Astrocyte (in vitro differentiated cells and primary cell): ENCODE measurements around the gene RPS6KA2. TPM values are rescaled to one million over a fixed set of nuclear protein-coding genes. Genes with fewer than 3 reads are reported as not detected.

Source experiments
- DNase-seq: peaks from one replicate; pipeline ENCODE4 v3.0.0-alpha.2; 2010; ENCODE audit warnings: low read depth
- FAIRE-seq: peaks from 2 replicates; lab custom pipeline; 2011; peaks lifted over from hg19 to GRCh38; lab: Jason Lieb, UNC
- H2AFZ ChIP-seq: 2 replicates; pipeline ENCODE4 v1.6.0; 2012; ENCODE audit warnings: low read depth, low read length, inconsistent platforms
- H3K27ac ChIP-seq: 2 replicates; pipeline ENCODE4 v1.5.1; 2011; ENCODE audit warnings: low read depth, low read length, inconsistent platforms
- H3K27me3 ChIP-seq: 2 replicates; pipeline ENCODE4 v1.6.0; 2011; ENCODE audit warnings: low read length, inconsistent platforms; ENCODE audit not compliant: insufficient read depth
- H3K36me3 ChIP-seq: 2 replicates; pipeline ENCODE4 v1.5.1; 2011; ENCODE audit warnings: low read length, inconsistent platforms; ENCODE audit not compliant: insufficient read depth
- H3K4me1 ChIP-seq: 2 replicates; pipeline ENCODE4 v1.5.1; 2011; ENCODE audit warnings: low read length, inconsistent platforms; ENCODE audit not compliant: insufficient read depth
- H3K4me2 ChIP-seq: 2 replicates; pipeline ENCODE4 v1.6.0; 2012; ENCODE audit warnings: low read length, inconsistent platforms
- H3K4me3 ChIP-seq: 2 replicates; pipeline ENCODE4 v1.5.1; 2011; ENCODE audit warnings: low read depth, mild to moderate bottlenecking, low read length, inconsistent platforms; ENCODE audit not compliant: insufficient read depth
- H3K79me2 ChIP-seq: 2 replicates; pipeline ENCODE4 v1.6.0; 2012; ENCODE audit warnings: mild to moderate bottlenecking, low read length, inconsistent platforms; ENCODE audit not compliant: insufficient read depth
- H3K9ac ChIP-seq: 2 replicates; pipeline ENCODE4 v1.6.0; 2012; ENCODE audit warnings: mild to moderate bottlenecking, low read length, inconsistent platforms
- H3K9me3 ChIP-seq: 2 replicates; pipeline ENCODE4 v1.5.1; 2012; ENCODE audit warnings: low read depth, mild to moderate bottlenecking, low read length, inconsistent platforms; ENCODE audit not compliant: insufficient read depth
- H4K20me1 ChIP-seq: 2 replicates; pipeline ENCODE4 v1.6.0; 2012; ENCODE audit warnings: low read length, inconsistent platforms; ENCODE audit not compliant: insufficient read depth
- H3K27ac Mint-ChIP-seq: one replicate; pipeline ENCODE4 v1.8.0; 2021; ENCODE audit warnings: mild to moderate bottlenecking, mixed read lengths; ENCODE audit not compliant: unreplicated experiment
- H3K27me3 Mint-ChIP-seq: one replicate; pipeline ENCODE4 v1.8.0; 2021; ENCODE audit warnings: low read depth, mixed read lengths; ENCODE audit not compliant: unreplicated experiment
- H3K36me3 Mint-ChIP-seq: one replicate; pipeline ENCODE4 v1.8.0; 2021; ENCODE audit warnings: low read depth, mixed read lengths; ENCODE audit not compliant: unreplicated experiment
- H3K4me1 Mint-ChIP-seq: one replicate; pipeline ENCODE4 v1.8.0; 2021; ENCODE audit warnings: low read depth, mixed read lengths; ENCODE audit not compliant: unreplicated experiment
- H3K4me3 Mint-ChIP-seq: one replicate; pipeline ENCODE4 v1.8.0; 2021; ENCODE audit warnings: mild to moderate bottlenecking, moderate library complexity, mixed read lengths; ENCODE audit not compliant: unreplicated experiment
- H3K9me3 Mint-ChIP-seq: one replicate; pipeline ENCODE4 v1.8.0; 2021; ENCODE audit warnings: mild to moderate bottlenecking, mixed read lengths; ENCODE audit not compliant: unreplicated experiment
- EZH2 ChIP-seq: IDR thresholded peaks from 2 replicates; pipeline ENCODE4 v1.6.1; 2012; ENCODE audit warnings: mild to moderate bottlenecking, low read length, inconsistent platforms; ENCODE audit not compliant: insufficient read depth
- total RNA-seq: library from RNA; stranded (reverse); gene quantifications from 2 replicates; pipeline ENCODE4 v1.2.1, GENCODE V29; 2021
- TF ChIP-seq, protein P1 (sequence below): IDR thresholded peaks from 2 replicates; pipeline ENCODE4 v1.5.1; 2011; ENCODE audit warnings: low read depth, mild to moderate bottlenecking, inconsistent platforms, low read length, moderate library complexity; ENCODE audit not compliant: insufficient read depth

Gene RPS6KA2
- total RNA-seq, 1 donor from 2014 or later = 33.5 TPM

DNA sequence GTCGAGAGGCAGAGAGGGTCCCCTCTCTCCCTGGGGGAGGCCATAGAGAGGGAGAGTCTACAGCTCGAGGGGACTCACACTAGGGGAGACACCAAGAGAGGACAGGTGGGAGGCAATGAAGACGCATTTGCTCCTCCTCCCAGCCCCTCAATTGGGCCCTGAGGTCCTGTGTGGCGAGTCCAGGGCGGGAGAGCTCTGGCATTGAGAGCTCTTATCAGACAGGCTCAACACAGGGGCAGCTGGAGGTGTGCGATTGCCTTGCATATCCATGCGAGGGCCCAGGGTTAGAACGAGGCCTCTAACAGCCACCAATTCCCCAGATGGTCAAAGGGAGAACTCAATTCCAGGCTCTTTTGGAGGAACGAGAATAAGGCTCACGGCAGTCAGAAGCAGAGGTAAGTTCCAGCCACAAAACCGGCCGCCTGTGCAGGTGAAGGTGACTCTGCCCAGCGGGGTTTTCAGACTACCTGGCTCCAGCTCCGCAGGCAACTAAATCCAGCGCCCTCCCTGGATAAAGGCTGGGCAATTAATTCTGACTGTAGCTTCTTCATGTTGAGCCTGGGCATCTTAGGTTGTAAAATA lies 150.3 kb downstream of the RPS6KA2 start:
- no peaks in the 10 kb centered on the region for H3K9me3 ChIP-seq
- no peak overlapping the region for H3K4me2 ChIP-seq
- no peaks in the 10 kb centered on the region for H3K36me3 ChIP-seq
- H3K36me3 Mint-ChIP-seq = peaks cover 13% of the 10 kb centered on the region
- no peak for FAIRE-seq
- H3K4me1 Mint-ChIP-seq = no peaks in the 10 kb centered on the region
- no peak overlapping the region for H2AFZ ChIP-seq
- H3K27ac Mint-ChIP-seq = no peak overlapping the region
- H3K9me3 Mint-ChIP-seq = no peaks in the 10 kb centered on the region
- H3K27me3 ChIP-seq = no peaks in the 10 kb centered on the region
- peaks cover 3% of the 10 kb centered on the region for H3K27me3 Mint-ChIP-seq
- no peak overlapping the region for H3K4me3 ChIP-seq
- H4K20me1 ChIP-seq = no peaks in the 10 kb centered on the region
- H3K4me3 Mint-ChIP-seq = no peak overlapping the region
- no peaks in the 10 kb centered on the region for H3K4me1 ChIP-seq
- no peak overlapping the region for H3K9ac ChIP-seq
- no peak overlapping the region for H3K27ac ChIP-seq
- no peaks in the 10 kb centered on the region for H3K79me2 ChIP-seq
- no peak for TF ChIP-seq EZH2
- TF ChIP-seq, protein P1, sequence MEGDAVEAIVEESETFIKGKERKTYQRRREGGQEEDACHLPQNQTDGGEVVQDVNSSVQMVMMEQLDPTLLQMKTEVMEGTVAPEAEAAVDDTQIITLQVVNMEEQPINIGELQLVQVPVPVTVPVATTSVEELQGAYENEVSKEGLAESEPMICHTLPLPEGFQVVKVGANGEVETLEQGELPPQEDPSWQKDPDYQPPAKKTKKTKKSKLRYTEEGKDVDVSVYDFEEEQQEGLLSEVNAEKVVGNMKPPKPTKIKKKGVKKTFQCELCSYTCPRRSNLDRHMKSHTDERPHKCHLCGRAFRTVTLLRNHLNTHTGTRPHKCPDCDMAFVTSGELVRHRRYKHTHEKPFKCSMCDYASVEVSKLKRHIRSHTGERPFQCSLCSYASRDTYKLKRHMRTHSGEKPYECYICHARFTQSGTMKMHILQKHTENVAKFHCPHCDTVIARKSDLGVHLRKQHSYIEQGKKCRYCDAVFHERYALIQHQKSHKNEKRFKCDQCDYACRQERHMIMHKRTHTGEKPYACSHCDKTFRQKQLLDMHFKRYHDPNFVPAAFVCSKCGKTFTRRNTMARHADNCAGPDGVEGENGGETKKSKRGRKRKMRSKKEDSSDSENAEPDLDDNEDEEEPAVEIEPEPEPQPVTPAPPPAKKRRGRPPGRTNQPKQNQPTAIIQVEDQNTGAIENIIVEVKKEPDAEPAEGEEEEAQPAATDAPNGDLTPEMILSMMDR = no peak
- DNase-seq = no peak

DNA sequence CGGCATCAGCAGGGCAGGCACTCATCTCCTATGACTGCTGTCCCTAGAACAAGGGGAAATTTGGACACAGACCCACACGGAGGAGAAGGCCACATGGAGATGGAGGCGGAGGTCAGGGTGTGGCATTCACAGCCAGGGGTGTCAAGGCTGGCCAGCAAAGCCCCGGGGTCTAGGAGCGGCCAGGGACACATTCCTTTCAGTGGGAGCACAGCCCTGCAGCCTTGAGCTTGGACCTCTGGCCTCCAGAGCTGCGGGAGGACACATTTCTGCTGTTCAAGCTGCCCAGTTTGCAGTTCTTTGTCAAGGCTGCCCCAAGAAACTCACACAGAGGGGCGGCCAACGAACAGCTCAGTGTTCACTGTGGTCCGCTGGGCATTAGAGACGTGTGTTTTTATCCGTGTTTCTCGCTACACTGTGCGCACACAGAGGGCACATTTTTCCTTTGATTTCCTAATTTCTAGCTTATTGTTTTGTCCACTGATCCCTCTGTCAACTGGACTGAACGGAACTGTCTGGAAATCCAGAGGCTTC lies 150.9 kb downstream of the RPS6KA2 start:
- Mint-ChIP-seq H3K4me3 (no peak overlapping the region), H3K9me3 (no peaks in the 10 kb centered on the region), H3K36me3 (peaks cover 13% of the 10 kb centered on the region), H3K27ac (no peak overlapping the region), H3K4me1 (no peaks in the 10 kb centered on the region), H3K27me3 (peaks cover 3% of the 10 kb centered on the region)
- Histone ChIP-seq H3K36me3 (no peaks in the 10 kb centered on the region), H3K4me2 (no peak overlapping the region), H3K79me2 (no peaks in the 10 kb centered on the region), H3K9ac (no peak overlapping the region), H3K4me1 (no peaks in the 10 kb centered on the region), H4K20me1 (no peaks in the 10 kb centered on the region), H3K27ac (no peak overlapping the region), H3K9me3 (no peaks in the 10 kb centered on the region), H3K4me3 (no peak overlapping the region), H3K27me3 (no peaks in the 10 kb centered on the region), H2AFZ (no peak overlapping the region)
- FAIRE-seq (no peak), DNase-seq (no peak)
- TF ChIP-seq, protein P1 = no peak
- TF ChIP-seq EZH2 = no peak
